Measurements from ENCODE around the gene POLE2. TPM values are rescaled to one million over a fixed set of nuclear protein-coding genes. Genes with fewer than 3 reads are reported as not detected.

POLE2 gene
- total RNA-seq, 1 experiment from 2014 or later: 17.4 TPM

DNA sequence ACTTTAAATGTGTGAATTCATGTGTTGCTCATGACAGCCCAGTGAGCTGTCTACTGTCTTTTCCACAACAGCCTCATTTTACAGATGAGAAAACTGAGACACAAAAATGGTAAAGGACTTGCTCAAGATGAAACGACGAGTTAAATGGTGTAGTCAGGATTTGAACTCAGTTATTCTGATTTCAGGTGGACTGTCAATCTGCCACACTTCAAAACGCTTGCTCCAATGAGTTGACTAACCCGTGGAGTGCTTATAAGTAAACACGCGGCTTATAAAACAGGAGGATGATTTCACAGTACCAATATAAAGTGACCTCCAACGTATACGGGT lies 652 bp upstream of the POLE2 start:
- ChIA-PET CTCF (no interaction called here), POLR2A (interaction anchor here (0.5 to 1.0 kb wide), 2 partner anchors 55 to 100 kb away, joined by 4 to 7 read pairs; no protein-coding TSS in a partner anchor)
- no peaks in the 10 kb centered on the region; the same call in 1 of the 2 replicates for H3K36me3 ChIP-seq (ENCODE audit: control insufficient read depth, insufficient read depth, low read length)
- intact Hi-C loops (cut with micrococcal nuclease; ENCODE audit: unreplicated experiment): no loop called here
- TF ChIP-seq SIN3A (IDR thresholded peaks at IDR 0.05; ENCODE audit: borderline replicate concordance, insufficient read depth, low read depth, low read length): no peak
- TF ChIP-seq, protein P1, sequence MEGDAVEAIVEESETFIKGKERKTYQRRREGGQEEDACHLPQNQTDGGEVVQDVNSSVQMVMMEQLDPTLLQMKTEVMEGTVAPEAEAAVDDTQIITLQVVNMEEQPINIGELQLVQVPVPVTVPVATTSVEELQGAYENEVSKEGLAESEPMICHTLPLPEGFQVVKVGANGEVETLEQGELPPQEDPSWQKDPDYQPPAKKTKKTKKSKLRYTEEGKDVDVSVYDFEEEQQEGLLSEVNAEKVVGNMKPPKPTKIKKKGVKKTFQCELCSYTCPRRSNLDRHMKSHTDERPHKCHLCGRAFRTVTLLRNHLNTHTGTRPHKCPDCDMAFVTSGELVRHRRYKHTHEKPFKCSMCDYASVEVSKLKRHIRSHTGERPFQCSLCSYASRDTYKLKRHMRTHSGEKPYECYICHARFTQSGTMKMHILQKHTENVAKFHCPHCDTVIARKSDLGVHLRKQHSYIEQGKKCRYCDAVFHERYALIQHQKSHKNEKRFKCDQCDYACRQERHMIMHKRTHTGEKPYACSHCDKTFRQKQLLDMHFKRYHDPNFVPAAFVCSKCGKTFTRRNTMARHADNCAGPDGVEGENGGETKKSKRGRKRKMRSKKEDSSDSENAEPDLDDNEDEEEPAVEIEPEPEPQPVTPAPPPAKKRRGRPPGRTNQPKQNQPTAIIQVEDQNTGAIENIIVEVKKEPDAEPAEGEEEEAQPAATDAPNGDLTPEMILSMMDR (IDR thresholded peaks at IDR 0.05): no peak
- TF ChIP-seq TCF7L2 (IDR thresholded peaks at IDR 0.05; ENCODE audit: low read depth, low read length): no peak
- no peaks in the 10 kb centered on the region for H3K9me3 ChIP-seq (ENCODE audit: control insufficient read depth, insufficient read depth, low read depth, low read length)
- H3K4me3 ChIP-seq (ENCODE audit: low read depth in 2 of 2, low read length in 2 of 2): peak overlapping the region in 1 of 2 experiments; percentile 66; a peak in 1 of 4 replicates
- in situ Hi-C loops (cut with HindIII; ENCODE audit: low pct_unique_long_range_greater_than_20kb, low sequenced_read_pairs): no loop called here
- BruUV-seq (replicated peaks): no TSS peak
- ATAC-seq: no peak
- DNase-seq (ENCODE audit: low read depth, low spot score): no peak
- H3K27ac ChIP-seq (ENCODE audit: low read length): peak overlapping the region; percentile 89
- no peaks in the 10 kb centered on the region for H3K27me3 ChIP-seq (ENCODE audit: control insufficient read depth, insufficient read depth, low read length)
- H3K4me1 ChIP-seq (ENCODE audit: control insufficient read depth, insufficient read depth, low read length): peaks cover 14% of the 10 kb centered on the region

DNA sequence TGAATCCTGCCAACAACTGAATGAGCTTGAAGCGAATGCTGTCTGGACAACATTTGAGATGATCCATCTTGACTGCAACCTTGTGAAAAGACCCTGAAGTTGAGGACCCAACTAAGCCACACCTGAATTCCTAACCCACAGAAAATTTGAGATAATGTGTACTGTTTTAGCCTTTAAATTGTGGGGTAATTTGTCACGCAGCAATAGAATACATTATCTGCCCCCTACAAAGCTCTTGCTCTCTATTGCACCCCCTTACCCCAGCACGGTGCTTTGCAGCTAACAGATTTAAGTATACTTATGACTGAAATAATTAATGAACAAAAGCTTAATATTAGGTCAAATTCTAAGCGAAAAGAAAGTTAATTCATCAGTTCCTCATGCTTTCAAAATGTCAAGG lies 1.6 kb downstream of the POLE2 start:
- ATAC-seq (no peak), DNase-seq (ENCODE audit: low read depth, low spot score) (no peak)
- peak overlapping the region; percentile 89; the same call in 1 of the 2 replicates for H3K27ac ChIP-seq (ENCODE audit: low read length)
- peaks cover 3% of the 10 kb centered on the region for H3K36me3 ChIP-seq (ENCODE audit: control insufficient read depth, insufficient read depth, low read length)
- H3K4me3 ChIP-seq (ENCODE audit: low read depth in 2 of 2, low read length in 2 of 2): no peak overlapping the region
- intact Hi-C loops (cut with micrococcal nuclease; ENCODE audit: unreplicated experiment) (no loop called here), in situ Hi-C loops (cut with HindIII; ENCODE audit: low pct_unique_long_range_greater_than_20kb, low sequenced_read_pairs) (no loop called here)
- TF ChIP-seq SIN3A (IDR thresholded peaks at IDR 0.05; ENCODE audit: borderline replicate concordance, insufficient read depth, low read depth, low read length): no peak
- TF ChIP-seq, protein P2, sequence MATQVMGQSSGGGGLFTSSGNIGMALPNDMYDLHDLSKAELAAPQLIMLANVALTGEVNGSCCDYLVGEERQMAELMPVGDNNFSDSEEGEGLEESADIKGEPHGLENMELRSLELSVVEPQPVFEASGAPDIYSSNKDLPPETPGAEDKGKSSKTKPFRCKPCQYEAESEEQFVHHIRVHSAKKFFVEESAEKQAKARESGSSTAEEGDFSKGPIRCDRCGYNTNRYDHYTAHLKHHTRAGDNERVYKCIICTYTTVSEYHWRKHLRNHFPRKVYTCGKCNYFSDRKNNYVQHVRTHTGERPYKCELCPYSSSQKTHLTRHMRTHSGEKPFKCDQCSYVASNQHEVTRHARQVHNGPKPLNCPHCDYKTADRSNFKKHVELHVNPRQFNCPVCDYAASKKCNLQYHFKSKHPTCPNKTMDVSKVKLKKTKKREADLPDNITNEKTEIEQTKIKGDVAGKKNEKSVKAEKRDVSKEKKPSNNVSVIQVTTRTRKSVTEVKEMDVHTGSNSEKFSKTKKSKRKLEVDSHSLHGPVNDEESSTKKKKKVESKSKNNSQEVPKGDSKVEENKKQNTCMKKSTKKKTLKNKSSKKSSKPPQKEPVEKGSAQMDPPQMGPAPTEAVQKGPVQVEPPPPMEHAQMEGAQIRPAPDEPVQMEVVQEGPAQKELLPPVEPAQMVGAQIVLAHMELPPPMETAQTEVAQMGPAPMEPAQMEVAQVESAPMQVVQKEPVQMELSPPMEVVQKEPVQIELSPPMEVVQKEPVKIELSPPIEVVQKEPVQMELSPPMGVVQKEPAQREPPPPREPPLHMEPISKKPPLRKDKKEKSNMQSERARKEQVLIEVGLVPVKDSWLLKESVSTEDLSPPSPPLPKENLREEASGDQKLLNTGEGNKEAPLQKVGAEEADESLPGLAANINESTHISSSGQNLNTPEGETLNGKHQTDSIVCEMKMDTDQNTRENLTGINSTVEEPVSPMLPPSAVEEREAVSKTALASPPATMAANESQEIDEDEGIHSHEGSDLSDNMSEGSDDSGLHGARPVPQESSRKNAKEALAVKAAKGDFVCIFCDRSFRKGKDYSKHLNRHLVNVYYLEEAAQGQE (IDR thresholded peaks at IDR 0.05; ENCODE audit: insufficient read depth in 1 of 2, low read depth in 2 of 2, low read length in 1 of 2): no peak
- TF ChIP-seq, protein P1 (IDR thresholded peaks at IDR 0.05): no peak
- TF ChIP-seq TCF7L2 (IDR thresholded peaks at IDR 0.05; ENCODE audit: low read depth, low read length): no peak
- no peak for TF ChIP-seq POLR2AphosphoS5 (IDR thresholded peaks at IDR 0.05; ENCODE audit: low read depth, low read length)
- POLR2A ChIA-PET: interaction anchor here (0.6 kb wide), 1 partner anchor 26 kb away, joined by 3 read pairs; no protein-coding TSS in a partner anchor
- no peaks in the 10 kb centered on the region for H3K27me3 ChIP-seq (ENCODE audit: control insufficient read depth, insufficient read depth, low read length)
- no peaks in the 10 kb centered on the region for H3K9me3 ChIP-seq (ENCODE audit: control insufficient read depth, insufficient read depth, low read depth, low read length)
- peaks cover 12% of the 10 kb centered on the region for H3K4me1 ChIP-seq (ENCODE audit: control insufficient read depth, insufficient read depth, low read length)
- no TSS peak for BruUV-seq (replicated peaks)
- CTCF ChIA-PET: no interaction called here

All from Panc1 (cell line).